Endothelial cell of umbilical vein (primary cell): ENCODE measurements around the gene ZNRD2. TPM values are rescaled to one million over a fixed set of nuclear protein-coding genes. Genes with fewer than 3 reads are reported as not detected.
A peak's percentile ranks its signal among the peaks of the same experiment; 100 is the strongest.

Experiments
- BruUV-seq: library from RNA; stranded (reverse); fragments of 400-500 nt; replicated peaks from 2 replicates; lab custom pipeline; 2021; lab: Mats Ljungman, UMichigan
- CTCF ChIA-PET: fragments of 300-600, 350-600 bp; sonication (Branson Sonifier 250); formaldehyde crosslinking; loops from one replicate; lab custom pipeline; 2021; ENCODE audit warnings: antibody characterized with exemption, inconsistent platforms; lab: Charles Lee
- POLR2A ChIA-PET: fragments of 300-600, 350-600 bp; sonication (Branson Sonifier 250); formaldehyde crosslinking; loops from one replicate; lab custom pipeline; 2021; ENCODE audit warnings: antibody characterized with exemption, inconsistent platforms; lab: Charles Lee
- DNase-seq: peaks from one replicate; pipeline ENCODE4 v3.0.0-alpha.2; 2011; ENCODE audit warnings: low read depth, low spot score
- FAIRE-seq: peaks from 2 replicates; lab custom pipeline; 2011; peaks lifted over from hg19 to GRCh38; lab: Jason Lieb, UNC
- H2AFZ ChIP-seq: 2 replicates; pipeline ENCODE4 v1.6.0; 2012; ENCODE audit warnings: low read depth, low read length, control low read depth, inconsistent platforms
- H3K27ac ChIP-seq: 2 replicates; pipeline ENCODE4 v1.5.1; 2011; ENCODE audit warnings: low read depth, mild to moderate bottlenecking, control low read depth, low read length, moderate library complexity; ENCODE audit not compliant: insufficient read depth
- H3K27me3 ChIP-seq, 2 experiments: 2 replicates each; pipeline versions ENCODE4 v1.6.0 to v1.6.1; 2011; ENCODE audit warnings: low read length in 2 of 2, mixed read lengths in 1 of 2; ENCODE audit not compliant: control insufficient read depth in 2 of 2, insufficient read depth in 2 of 2
- H3K36me3 ChIP-seq, 2 experiments: 2 replicates in 1 of 2; 3 replicates in 1 of 2; pipeline ENCODE4 v1.5.1; 2011; ENCODE audit warnings: low read length in 2 of 2, mild to moderate bottlenecking in 1 of 2, moderate library complexity in 1 of 2; ENCODE audit not compliant: control insufficient read depth in 2 of 2, insufficient read depth in 2 of 2; ENCODE audit errors: extremely low read depth in 1 of 2
- H3K4me1 ChIP-seq: 3 replicates; pipeline ENCODE4 v1.5.1; 2011; ENCODE audit warnings: mild to moderate bottlenecking, low read length; ENCODE audit not compliant: control insufficient read depth, insufficient read depth; ENCODE audit errors: extremely low read depth
- H3K4me2 ChIP-seq: 2 replicates; pipeline ENCODE4 v1.6.1; 2011; ENCODE audit warnings: low read length, control low read depth, mixed read lengths; ENCODE audit not compliant: insufficient read depth
- H3K4me3 ChIP-seq, 3 experiments: fragments of 200-600 bp in 1 of 3; sonication (generic), shearing (Covaris generic) in 1 of 3; replicated peaks in 1 of 3; 2 replicates each; pipeline ENCODE4 v1.5.1; 2011 to 2016; ENCODE audit warnings: control low read depth in 3 of 3, low read length in 3 of 3, mild to moderate bottlenecking in 2 of 3, inconsistent platforms in 1 of 3, low read depth in 1 of 3, moderate library complexity in 1 of 3; ENCODE audit not compliant: insufficient read depth in 1 of 3
- H3K79me2 ChIP-seq: 2 replicates; pipeline ENCODE4 v1.6.0; 2012; ENCODE audit warnings: low read length, inconsistent platforms; ENCODE audit not compliant: control insufficient read depth, insufficient read depth
- H3K9ac ChIP-seq: replicated peaks from 2 replicates; pipeline ENCODE3; 2011; ENCODE audit warnings: low read length, control low read depth; ENCODE audit not compliant: insufficient read depth; ENCODE audit errors: extremely low read depth
- H3K9me1 ChIP-seq: replicated peaks from 3 replicates; pipeline ENCODE4 v1.6.0; 2011; ENCODE audit warnings: mild to moderate bottlenecking, low read length; ENCODE audit not compliant: control insufficient read depth, insufficient read depth; ENCODE audit errors: extremely low read depth
- H3K9me3 ChIP-seq: replicated peaks from 2 replicates; pipeline ENCODE4 v1.5.1; 2012; ENCODE audit warnings: low read length, inconsistent platforms; ENCODE audit not compliant: control insufficient read depth, insufficient read depth
- H4K20me1 ChIP-seq: replicated peaks from 2 replicates; pipeline ENCODE3; 2011; ENCODE audit warnings: mild to moderate bottlenecking, low read length; ENCODE audit not compliant: control insufficient read depth, insufficient read depth; ENCODE audit errors: extremely low read depth
- CTCF ChIP-seq, 2 donors: IDR thresholded peaks; 1 replicate in 1 of 2; 2 replicates in 1 of 2; pipeline ENCODE4 v1.5.1; 2011; ENCODE audit warnings: low read length in 2 of 2, mild to moderate bottlenecking in 2 of 2, moderate library complexity in 2 of 2, control low read depth in 1 of 2, inconsistent platforms in 1 of 2, low read depth in 1 of 2; ENCODE audit not compliant: insufficient read depth in 1 of 2; ENCODE audit errors: extremely low read depth in 1 of 2
- EZH2 ChIP-seq: IDR thresholded peaks from 2 replicates; pipeline ENCODE4 v1.6.1; 2012; ENCODE audit warnings: borderline replicate concordance, low read depth, mild to moderate bottlenecking, moderate library complexity, low read length, inconsistent platforms; ENCODE audit not compliant: severe bottlenecking
- FOS ChIP-seq: IDR thresholded peaks from 2 replicates; pipeline ENCODE4 v1.6.1; 2011; ENCODE audit warnings: mild to moderate bottlenecking, low read length, moderate library complexity, borderline replicate concordance; ENCODE audit not compliant: insufficient read depth
- GATA2 ChIP-seq: IDR thresholded peaks from 2 replicates; pipeline ENCODE4 v1.7.0; 2011; ENCODE audit warnings: low read depth, mild to moderate bottlenecking, moderate library complexity, mixed read lengths, low read length; ENCODE audit not compliant: insufficient read length, insufficient read depth
- JUN ChIP-seq: IDR thresholded peaks from 2 replicates; pipeline ENCODE4 v1.6.1; 2011; ENCODE audit warnings: borderline replicate concordance, low read depth; ENCODE audit not compliant: insufficient read length, insufficient read depth
- MAX ChIP-seq: IDR thresholded peaks from 2 replicates; pipeline ENCODE4 v1.6.1; 2011; ENCODE audit not compliant: insufficient read depth, insufficient read length
- MYC ChIP-seq: IDR thresholded peaks from one replicate; pipeline ENCODE4 v1.6.1; 2011; ENCODE audit warnings: mild to moderate bottlenecking, low read depth, low read length
- POLR2A ChIP-seq: IDR thresholded peaks from 2 replicates; pipeline ENCODE4 v1.6.1; 2012; ENCODE audit warnings: low read depth, mild to moderate bottlenecking, control low read depth, low read length
- POLR2AphosphoS5 ChIP-seq: IDR thresholded peaks from 2 replicates; pipeline ENCODE4 v1.6.1; 2012; ENCODE audit warnings: low read depth, mild to moderate bottlenecking, control low read depth, low read length, moderate library complexity; ENCODE audit not compliant: insufficient read depth
- dilution Hi-C: fragments of 300-500 bp; cut with MboI; formaldehyde crosslinking; loops from one replicate; pipeline ENCODE4 v1.15.0; 2019; ENCODE audit warnings: low sequenced_read_pairs; ENCODE audit not compliant: extremely low pct_ligation_motif_present
- intact Hi-C: fragments of 100-400 bp; cut with micrococcal nuclease; formaldehyde crosslinking; loops from one replicate; pipeline ENCODE4 v1.10.0; 2022
- polyA plus RNA-seq, 4 experiments: library from polyadenylated mRNA; depleted of rRNA in 3 of 4; stranded (reverse) in 3 of 4; unstranded in 1 of 4; fragments of >200 nt; gene quantifications; 2 replicates each; pipeline versions ENCODE4 v1.2.1 to v1.2.3, GENCODE V29; 2011 to 2012; ENCODE audit warnings: missing spikeins in 1 of 4
- total RNA-seq: library from RNA; stranded (reverse); gene quantifications from 2 replicates; pipeline ENCODE4 v1.2.3, GENCODE V29; 2021

The ZNRD2 gene
- total and polyA plus RNA-seq, 2 donors (not counting 3 experiments of a cell fraction or from before 2014, with no cell fraction given), result 40.8 to 96.7 TPM

- peaks cover 15 to 54% of the 10 kb centered on the region in 2 experiments for H3K36me3 ChIP-seq
- H3K9me3 ChIP-seq, result no peaks in the 10 kb centered on the region
- TSS peak; percentile 24 for BruUV-seq
- ChIA-PET POLR2A (interaction anchor here (0.6 kb wide), 1 partner anchor 188 kb away, joined by 3 read pairs; no protein-coding TSS in a partner anchor), CTCF (interaction anchor here (0.9 to 2.4 kb wide), 7 partner anchors 10 to 68 kb away, joined by 3 to 19 read pairs (median 5); partner anchors contain the start of gene FAM89B)
- H3K9ac ChIP-seq, result no peak overlapping the region
- H3K27me3 ChIP-seq, result no peaks in the 10 kb centered on the region
- peaks cover 49% of the 10 kb centered on the region for H3K4me1 ChIP-seq
- no peak overlapping the region for H2AFZ ChIP-seq
- DNase-seq, result no peak
- H3K9me1 ChIP-seq, result no peaks in the 10 kb centered on the region
- intact Hi-C loops, result loop anchor here (1.0 kb wide), 2 partner anchors 7 to 15 kb away; partner anchors contain the start of gene PCNX3
- dilution Hi-C loops, result no loop called here
- no peak for TF ChIP-seq FOS
- no peak for TF ChIP-seq CTCF (IDR thresholded peaks at IDR 0.05; ENCODE audit: extremely low read depth in 1 of 2, insufficient read depth in 1 of 2, low read depth in 1 of 2, low read length in 2 of 2)
- TF ChIP-seq POLR2AphosphoS5, result no peak
- TF ChIP-seq EZH2, result no peak
- no peak for TF ChIP-seq GATA2
- TF ChIP-seq POLR2A, result no peak
- no peak for TF ChIP-seq MYC
- TF ChIP-seq MAX, result no peak
- TF ChIP-seq JUN, result no peak
- peak; percentile 38 for FAIRE-seq
- H3K4me2 ChIP-seq, result peak overlapping the region; percentile 5
- no peak overlapping the region for H3K27ac ChIP-seq
- H3K4me3 ChIP-seq, result no peak overlapping the region
- peaks cover 48% of the 10 kb centered on the region for H3K79me2 ChIP-seq
- H4K20me1 ChIP-seq, result no peaks in the 10 kb centered on the region
These were observed 37.5 kb downstream of the ZNRD2 start for GRCh38 chr11:65607614-65608426.
